Left ventricle myocardium inferior (tissue), 1 donor: Measurements from ENCODE around the gene SRD5A2. TPM values are rescaled to one million over a fixed set of nuclear protein-coding genes. Genes with fewer than 3 reads are reported as not detected.

Experiments used
- DNase-seq: peaks from one replicate; pipeline ENCODE4 v3.0.0-alpha.2; 2020
- H3K27ac ChIP-seq: fragments of 200-600 bp; replicated peaks from 2 replicates; pipeline ENCODE4 v1.8.0; 2021
- H3K27me3 ChIP-seq: fragments of 200-600 bp; 2 replicates; pipeline ENCODE4 v1.8.0; 2021; ENCODE audit warnings: low read depth
- H3K36me3 ChIP-seq: fragments of 200-600 bp; 2 replicates; pipeline ENCODE4 v1.8.0; 2021
- H3K4me1 ChIP-seq: fragments of 200-600 bp; 2 replicates; pipeline ENCODE4 v1.8.0; 2021
- H3K4me3 ChIP-seq: fragments of 200-600 bp; 2 replicates; pipeline ENCODE4 v1.8.0; 2021; ENCODE audit warnings: mild to moderate bottlenecking, moderate library complexity
- H3K9me3 ChIP-seq: fragments of 200-600 bp; replicated peaks from 2 replicates; pipeline ENCODE4 v1.8.0; 2021
- CTCF ChIP-seq: fragments of 200-600 bp; IDR thresholded peaks from 2 replicates; pipeline ENCODE4 v1.8.0; 2021; ENCODE audit warnings: antibody characterized with exemption, mild to moderate bottlenecking, borderline replicate concordance
- intact Hi-C: fragments of 100-400 bp; cut with micrococcal nuclease; formaldehyde crosslinking; loops from one replicate; pipeline ENCODE4 v1.11.0; 2022
- total RNA-seq: library from RNA; stranded (reverse); fragmentation: NEBNext Ultra II Directional; extraction: Animal tissue kit (Norgen Biotek cat#: 25700); gene quantifications from one replicate; pipeline ENCODE4 v1.2.1, GENCODE V29; 2021
- donor health status: DM: no; HTN: yes; CAD: no; lungs with severe emphysema.

The SRD5A2 gene
- total RNA-seq, 1 donor from 2014 or later, result not detected

GRCh38 chr2:31533036-31533435 is 47.7 kb downstream of the SRD5A2 start:
- H3K4me3 ChIP-seq, result no peak overlapping the region
- no peak for DNase-seq
- H3K27ac ChIP-seq, result no peak overlapping the region
- H3K36me3 ChIP-seq, result no peaks in the 10 kb centered on the region
- H3K9me3 ChIP-seq, result no peaks in the 10 kb centered on the region
- TF ChIP-seq CTCF, result no peak
- H3K27me3 ChIP-seq, result peaks cover 6% of the 10 kb centered on the region
- intact Hi-C loops, result no loop called here
- H3K4me1 ChIP-seq, result peaks cover 3% of the 10 kb centered on the region

GRCh38 chr2:31531101-31531500 is 49.6 kb downstream of the SRD5A2 start:
- TF ChIP-seq CTCF, result no peak
- Histone ChIP-seq H3K4me3 (no peak overlapping the region), H3K9me3 (no peaks in the 10 kb centered on the region), H3K4me1 (no peaks in the 10 kb centered on the region), H3K27me3 (peaks cover 6% of the 10 kb centered on the region), H3K27ac (no peak overlapping the region), H3K36me3 (no peaks in the 10 kb centered on the region)
- intact Hi-C loops, result no loop called here
- DNase-seq, result no peak

- Histone ChIP-seq H3K9me3 (no peaks in the 10 kb centered on the region), H3K4me1 (no peaks in the 10 kb centered on the region), H3K27ac (no peak overlapping the region), H3K4me3 (no peak overlapping the region), H3K27me3 (peaks cover 10% of the 10 kb centered on the region), H3K36me3 (no peaks in the 10 kb centered on the region)
- intact Hi-C loops, result loop anchor here (10.0 kb wide), 1 partner anchor 814 kb away; no protein-coding TSS in a partner anchor
- no peak for DNase-seq
- TF ChIP-seq CTCF, result no peak
These were observed 51.5 kb downstream of the SRD5A2 start for GRCh38 chr2:31529256-31529655.

- DNase-seq, result no peak
- Histone ChIP-seq H3K36me3 (no peaks in the 10 kb centered on the region), H3K27me3 (peaks cover 12% of the 10 kb centered on the region), H3K4me1 (no peaks in the 10 kb centered on the region), H3K9me3 (no peaks in the 10 kb centered on the region), H3K27ac (no peak overlapping the region), H3K4me3 (no peak overlapping the region)
- no peak for TF ChIP-seq CTCF
- intact Hi-C loops, result loop anchor here (10.0 kb wide), 1 partner anchor 814 kb away; no protein-coding TSS in a partner anchor
These were observed 51.9 kb downstream of the SRD5A2 start for GRCh38 chr2:31528823-31529222.

- no peak for TF ChIP-seq CTCF
- Histone ChIP-seq H3K4me3 (no peak overlapping the region), H3K27ac (no peak overlapping the region), H3K36me3 (no peaks in the 10 kb centered on the region), H3K4me1 (no peaks in the 10 kb centered on the region), H3K9me3 (no peaks in the 10 kb centered on the region), H3K27me3 (peaks cover 27% of the 10 kb centered on the region)
- DNase-seq, result no peak
- intact Hi-C loops, result loop anchor here (10.0 kb wide), 1 partner anchor 812 kb away; no protein-coding TSS in a partner anchor
These were observed 53.6 kb downstream of the SRD5A2 start for GRCh38 chr2:31526946-31527732.
